ENCODE results near the gene RBM38.
"Not testable (repeated sequence)": the region's sequence is repeated elsewhere in the genome, so short reads cannot be mapped to it uniquely, and the experiment has no call there.

The RBM38 gene

GRCh38 chr20:57390604-57391438 is at the start of gene RBM38:
TSS of gene RBM38 (plus strand) at chr20:57391396. CDS start at chr20:57391582, 186 bp downstream.
- peak in 13 of 14 donors; percentile 26 to 86 (median 66) for DNase-seq

DNA sequence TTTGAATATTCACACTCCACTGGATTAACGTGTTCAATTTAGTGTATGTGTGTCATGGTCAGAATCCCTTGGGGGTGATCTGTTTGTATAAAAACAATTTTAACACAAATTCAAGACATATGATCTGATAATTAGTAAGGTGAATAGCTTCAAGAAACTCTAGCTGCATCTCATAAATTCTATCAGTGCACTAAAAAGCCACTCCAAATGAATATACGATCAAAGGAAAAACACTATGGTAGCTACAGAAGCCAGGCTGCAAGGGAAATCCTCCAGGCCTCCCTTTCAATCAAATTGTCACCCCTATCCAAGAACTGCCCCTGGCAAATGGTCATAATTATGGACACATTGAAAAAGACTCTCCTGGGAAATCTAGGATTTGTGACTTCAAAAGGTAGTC is 49.5 kb upstream of the RBM38 start:
- DNase-seq = no peak

DNA sequence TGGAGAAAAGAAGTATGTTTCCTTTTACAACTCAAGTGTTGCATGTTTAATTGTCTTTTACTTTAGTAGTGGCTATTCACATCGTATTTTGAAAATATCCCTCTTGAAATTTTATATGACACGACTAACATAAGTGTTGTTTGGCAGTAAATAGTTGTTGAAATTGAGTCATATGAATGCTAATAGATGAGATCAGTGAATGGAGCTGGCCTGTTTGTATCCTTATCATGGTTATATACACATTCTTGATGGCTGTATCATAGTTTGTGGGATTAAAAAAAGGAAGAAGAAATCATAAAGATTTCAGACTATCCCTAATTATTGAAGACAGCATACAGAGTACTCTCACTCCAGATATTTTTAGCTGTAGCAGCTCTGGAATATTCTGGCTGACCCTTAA is 48.4 kb upstream of the RBM38 start:
- no peak for DNase-seq

GRCh38 chr20:57346477-57346876 is 44.7 kb upstream of the RBM38 start:
- peak in 9 of 14 donors; percentile 6 to 51 (median 41) for DNase-seq

DNA sequence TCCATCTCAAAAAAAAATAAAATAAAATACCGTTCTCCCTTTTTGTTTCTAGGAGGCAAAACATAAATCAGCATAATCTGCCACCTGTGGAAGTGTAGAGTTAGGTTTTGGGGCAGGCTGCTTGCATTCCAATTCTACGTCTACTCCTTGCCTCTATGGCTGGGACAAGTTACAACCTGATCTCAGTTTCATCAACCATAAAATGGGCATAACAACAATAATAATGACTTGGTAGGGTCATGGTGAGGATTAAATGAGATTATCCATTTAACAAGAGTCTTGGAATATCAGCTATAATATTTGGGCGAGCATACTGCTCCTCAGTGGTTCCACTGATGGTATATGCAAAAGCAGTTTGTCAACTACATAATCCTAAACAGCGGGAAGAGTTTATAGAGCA is 43.8 kb upstream of the RBM38 start:
- DNase-seq = no peak

- DNase-seq = not testable (repeated sequence)
Observed at GRCh38 chr20:57348200-57348921, 42.8 kb upstream of the RBM38 start.

DNA sequence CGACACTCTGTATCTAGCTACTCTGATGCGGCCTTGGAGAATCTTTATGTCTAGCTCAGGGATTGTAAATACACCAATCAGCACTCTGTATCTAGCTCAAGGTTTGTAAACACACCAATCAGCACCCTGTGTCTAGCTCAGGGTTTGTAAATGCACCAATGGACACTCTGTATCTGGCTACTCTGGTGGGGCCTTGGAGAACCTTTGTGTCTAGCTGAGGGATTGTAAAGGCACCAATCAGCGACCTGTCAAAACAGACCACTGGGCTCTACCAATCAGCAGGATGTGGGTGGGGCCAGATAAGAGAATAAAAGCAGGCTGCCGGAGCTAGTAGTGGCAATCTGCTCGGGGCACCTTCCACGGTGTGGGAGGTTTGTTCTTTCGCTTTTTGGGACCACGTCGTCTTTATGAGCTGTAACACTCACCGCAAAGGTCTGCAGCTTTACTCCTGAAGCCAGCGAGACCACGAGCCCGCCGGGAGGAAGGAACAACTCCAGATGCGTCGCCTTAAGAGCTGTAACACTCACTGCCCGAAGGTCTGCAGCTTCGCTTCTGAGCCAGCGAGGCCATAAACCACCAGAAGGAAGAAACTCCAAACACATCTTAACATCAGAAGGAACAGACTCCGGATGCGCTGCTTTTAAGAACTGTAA is 42.1 kb upstream of the RBM38 start:
- not testable (repeated sequence) for DNase-seq

GRCh38 chr20:57350081-57350710 is 41.0 kb upstream of the RBM38 start:
- no peak for DNase-seq

GRCh38 chr20:57350726-57351041 is 40.5 kb upstream of the RBM38 start:
- not testable (repeated sequence) for DNase-seq

- DNase-seq = peak; percentile 34 to 92 (median 84)
Observed at GRCh38 chr20:57351042-57351783, 40.0 kb upstream of the RBM38 start, which contains the start of gene RAE1. TSS of gene RAE1 (plus strand) at chr20:57351255. CDS start at chr20:57354039, 2,784 bp downstream.

DNA sequence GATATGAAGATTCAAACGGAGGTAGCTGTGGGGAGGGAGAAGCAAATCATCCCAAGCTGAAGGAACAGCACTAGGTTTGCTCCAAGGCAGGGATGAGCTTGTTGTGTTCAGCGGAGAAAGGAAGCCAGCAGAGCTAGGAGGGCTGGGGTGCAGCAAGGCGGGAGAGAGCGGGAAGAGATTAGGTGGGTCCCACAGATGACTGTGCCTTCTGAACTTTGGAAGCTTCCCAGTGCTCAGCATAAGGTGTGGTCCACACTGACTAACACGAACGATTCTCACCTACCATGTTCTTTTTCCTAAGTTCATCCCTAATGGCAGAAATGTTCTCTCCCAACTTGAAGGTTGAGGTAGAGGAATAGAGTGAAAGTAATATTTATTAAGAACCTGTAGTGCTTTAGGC is 38.9 kb upstream of the RBM38 start:
- DNase-seq = no peak

DNA sequence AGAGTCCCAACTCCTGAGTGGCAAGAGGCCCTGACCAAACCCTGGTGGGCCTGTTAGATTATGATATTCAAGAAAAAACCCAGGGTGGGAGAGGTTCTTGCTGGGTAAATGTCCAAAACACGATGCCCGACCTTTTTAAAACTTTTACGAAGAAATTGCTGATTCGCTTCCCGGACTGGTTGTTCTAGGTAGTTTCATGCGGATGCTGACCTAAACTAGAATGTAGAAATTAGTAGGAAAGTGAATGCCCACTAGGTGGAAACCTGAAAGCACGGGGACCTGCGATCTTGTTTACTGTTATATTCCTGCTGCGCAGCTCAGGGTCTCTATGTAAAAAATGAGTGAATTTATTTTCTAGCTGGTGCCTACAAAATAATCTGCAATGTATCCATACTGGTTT is 37.8 kb upstream of the RBM38 start:
- no peak for DNase-seq

GRCh38 chr20:57361517-57361916 is 29.7 kb upstream of the RBM38 start:
- no peak for DNase-seq

- DNase-seq = no peak
Observed at GRCh38 chr20:57364451-57364850, 26.7 kb upstream of the RBM38 start.

DNA sequence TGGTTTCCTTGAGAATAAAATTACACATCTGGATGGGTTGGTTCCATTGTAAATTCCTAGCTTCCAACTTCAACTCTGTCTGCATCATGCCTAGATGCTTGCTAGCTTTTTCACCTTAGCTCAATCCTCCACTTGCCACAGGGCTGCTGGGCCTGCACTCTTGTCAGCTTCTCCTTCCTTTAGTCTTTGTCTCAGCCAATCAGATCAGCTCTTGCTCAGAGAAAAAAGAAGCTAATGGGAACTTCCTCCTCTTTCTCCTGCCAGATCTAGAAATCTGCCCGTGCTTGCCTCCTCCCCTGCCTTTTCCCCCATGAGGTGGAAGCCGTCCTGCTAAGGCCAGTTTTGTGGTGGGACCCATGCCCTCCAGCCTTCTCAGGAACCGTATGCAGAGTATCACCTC is 21.6 kb upstream of the RBM38 start:
- DNase-seq = no peak

DNA sequence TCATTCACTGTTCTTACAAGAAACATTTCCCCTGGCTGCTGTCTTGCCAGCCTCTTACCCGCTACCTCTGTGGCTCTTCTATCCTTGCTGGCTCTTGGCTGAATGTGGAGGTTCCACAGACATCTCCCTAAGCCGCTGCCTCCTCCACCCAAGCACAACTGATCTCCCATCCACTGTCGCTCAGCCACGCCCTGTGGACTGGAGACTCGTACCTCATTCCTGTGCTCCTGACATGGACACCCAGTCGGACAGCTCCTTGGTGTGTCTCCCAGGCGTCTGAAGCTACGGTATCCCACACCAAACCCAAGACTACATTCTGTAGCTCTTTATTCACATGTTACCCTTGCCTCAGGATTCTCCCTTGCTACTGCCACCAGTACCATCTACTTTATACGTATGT is 20.9 kb upstream of the RBM38 start:
- DNase-seq = no peak

DNA sequence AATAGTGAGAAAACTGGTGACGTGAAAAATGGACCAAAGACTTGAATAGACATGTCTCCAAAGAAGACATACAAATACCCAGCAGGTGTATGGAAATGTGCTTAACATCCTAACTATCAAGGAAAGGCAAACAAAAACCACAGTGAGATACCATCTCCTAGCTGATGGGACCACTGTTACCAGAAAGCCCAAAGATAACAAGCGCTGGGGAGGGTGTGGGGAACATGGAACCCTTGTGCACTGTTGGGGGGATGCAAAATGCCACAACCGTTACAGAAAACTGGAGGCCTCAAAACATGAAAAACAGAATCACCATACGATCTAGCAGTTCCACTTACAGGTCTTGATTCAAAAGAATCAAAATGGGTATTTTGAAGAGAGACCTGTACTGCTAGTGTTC is 19.8 kb upstream of the RBM38 start:
- no peak for DNase-seq

DNA sequence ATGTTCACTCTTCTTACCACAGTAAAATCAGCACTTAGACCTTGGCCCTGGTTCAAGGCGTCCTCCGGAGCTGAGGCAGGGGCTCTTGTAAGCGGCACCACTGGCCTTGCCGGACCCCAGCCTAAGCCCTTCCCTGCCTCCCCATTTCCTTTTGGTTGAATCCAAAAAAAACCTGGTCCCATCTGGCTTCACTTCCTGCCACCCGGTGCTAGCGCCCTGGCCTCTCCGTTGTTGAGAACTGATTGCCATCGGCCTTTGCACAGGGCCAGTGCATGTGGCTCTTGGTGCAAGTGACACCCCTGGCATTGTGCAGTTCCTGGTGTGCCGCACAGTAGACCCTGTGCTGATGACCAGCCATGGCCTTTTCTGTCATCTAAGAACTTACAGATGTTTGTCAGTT is 19.0 kb upstream of the RBM38 start:
- no peak for DNase-seq

DNA sequence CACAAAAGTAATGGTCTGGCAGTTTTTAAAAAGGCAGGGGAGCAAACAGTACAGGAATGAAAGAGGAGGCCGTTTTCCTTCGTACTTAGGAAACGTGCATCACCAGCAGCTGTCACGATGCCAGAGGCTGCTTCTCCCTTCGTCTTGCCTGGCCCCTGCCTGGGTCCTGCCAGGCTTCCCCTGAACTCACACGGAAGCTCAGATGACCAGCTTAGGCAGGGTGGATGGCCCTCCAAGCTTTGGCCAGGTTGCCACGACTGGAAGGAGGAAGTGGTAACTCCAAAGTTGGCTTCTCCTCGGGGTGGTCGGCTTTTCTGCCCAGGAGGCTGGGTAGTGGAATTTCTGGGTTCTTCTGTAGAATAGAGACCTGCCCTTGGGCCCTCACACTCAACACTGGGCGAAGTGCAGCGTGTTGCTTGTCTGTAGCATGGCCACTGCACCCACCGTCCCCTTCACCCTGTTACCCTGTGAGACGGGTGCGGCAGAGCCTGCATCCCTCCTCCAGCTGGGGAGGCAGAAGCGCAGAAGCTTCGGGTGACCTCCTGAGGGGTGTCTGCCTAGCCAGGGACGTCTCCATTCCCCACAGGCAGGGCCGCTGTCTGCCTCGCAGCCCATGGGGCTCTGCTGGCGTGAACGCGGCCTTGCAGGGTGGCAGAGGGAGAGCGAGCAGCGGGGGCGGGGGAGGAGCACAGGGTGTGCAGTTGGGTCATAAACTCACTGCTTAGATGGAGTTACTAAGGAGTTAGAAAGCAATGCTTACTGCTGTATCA is 18.4 kb upstream of the RBM38 start:
- no peak for DNase-seq

- no peak for DNase-seq
Observed at GRCh38 chr20:57374343-57374930, 16.8 kb upstream of the RBM38 start.
